Measurements from ENCODE around the gene OR8B12.
"Not testable (repeated sequence)": the region's sequence is repeated elsewhere in the genome, so short reads cannot be mapped to it uniquely, and the experiment has no call there.

OR8B12 gene

GRCh38 chr11:124518989-124519451, 24.4 kb downstream of the OR8B12 start:
- H4K20me1 ChIP-seq (ENCODE audit: insufficient read depth, low read length) = no peaks in the 10 kb centered on the region
- no peak overlapping the region for H2AFZ ChIP-seq (ENCODE audit: low read length)
- no peak overlapping the region for H3K27ac ChIP-seq (ENCODE audit: low read depth, low read length, poor library complexity, severe bottlenecking)
- no peaks in the 10 kb centered on the region for H3K4me1 ChIP-seq (ENCODE audit: insufficient read depth, low read length, severe bottlenecking)
- H3K4me2 ChIP-seq (ENCODE audit: low read length) = no peak overlapping the region
- TF ChIP-seq EZH2 (IDR thresholded peaks at IDR 0.05; ENCODE audit: borderline replicate concordance, low read length) = no peak
- TF ChIP-seq, protein P1, sequence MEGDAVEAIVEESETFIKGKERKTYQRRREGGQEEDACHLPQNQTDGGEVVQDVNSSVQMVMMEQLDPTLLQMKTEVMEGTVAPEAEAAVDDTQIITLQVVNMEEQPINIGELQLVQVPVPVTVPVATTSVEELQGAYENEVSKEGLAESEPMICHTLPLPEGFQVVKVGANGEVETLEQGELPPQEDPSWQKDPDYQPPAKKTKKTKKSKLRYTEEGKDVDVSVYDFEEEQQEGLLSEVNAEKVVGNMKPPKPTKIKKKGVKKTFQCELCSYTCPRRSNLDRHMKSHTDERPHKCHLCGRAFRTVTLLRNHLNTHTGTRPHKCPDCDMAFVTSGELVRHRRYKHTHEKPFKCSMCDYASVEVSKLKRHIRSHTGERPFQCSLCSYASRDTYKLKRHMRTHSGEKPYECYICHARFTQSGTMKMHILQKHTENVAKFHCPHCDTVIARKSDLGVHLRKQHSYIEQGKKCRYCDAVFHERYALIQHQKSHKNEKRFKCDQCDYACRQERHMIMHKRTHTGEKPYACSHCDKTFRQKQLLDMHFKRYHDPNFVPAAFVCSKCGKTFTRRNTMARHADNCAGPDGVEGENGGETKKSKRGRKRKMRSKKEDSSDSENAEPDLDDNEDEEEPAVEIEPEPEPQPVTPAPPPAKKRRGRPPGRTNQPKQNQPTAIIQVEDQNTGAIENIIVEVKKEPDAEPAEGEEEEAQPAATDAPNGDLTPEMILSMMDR (IDR thresholded peaks at IDR 0.05; ENCODE audit: low read length) = no peak
- H3K9me2 ChIP-seq (ENCODE audit: low read depth, low read length) = no peaks in the 10 kb centered on the region
- no peaks in the 10 kb centered on the region for H3K79me2 ChIP-seq (ENCODE audit: insufficient read depth, low read length)
- H3K9me3 ChIP-seq (ENCODE audit: low read length) = no peaks in the 10 kb centered on the region
- H3K27me3 ChIP-seq (ENCODE audit: insufficient read depth, low read length) = no peaks in the 10 kb centered on the region
- H3K4me3 ChIP-seq (ENCODE audit: low read depth, low read length, poor library complexity, severe bottlenecking) = no peak overlapping the region
- no peaks in the 10 kb centered on the region for H3F3A ChIP-seq (ENCODE audit: insufficient read depth, low read length)
- H3K9ac ChIP-seq (ENCODE audit: low read length) = no peak overlapping the region
- H3K36me3 ChIP-seq (ENCODE audit: insufficient read depth, low read length) = no peaks in the 10 kb centered on the region

- Histone ChIP-seq H3K27me3 (ENCODE audit: insufficient read depth, low read length) (no peaks in the 10 kb centered on the region), H3K9me2 (ENCODE audit: low read depth, low read length) (no peaks in the 10 kb centered on the region), H2AFZ (ENCODE audit: low read length) (no peak overlapping the region), H3K4me3 (ENCODE audit: low read depth, low read length, poor library complexity, severe bottlenecking) (no peak overlapping the region), H3F3A (ENCODE audit: insufficient read depth, low read length) (no peaks in the 10 kb centered on the region), H3K9me3 (ENCODE audit: low read length) (no peaks in the 10 kb centered on the region), H3K27ac (ENCODE audit: low read depth, low read length, poor library complexity, severe bottlenecking) (no peak overlapping the region), H4K20me1 (ENCODE audit: insufficient read depth, low read length) (no peaks in the 10 kb centered on the region), H3K36me3 (ENCODE audit: insufficient read depth, low read length) (no peaks in the 10 kb centered on the region), H3K4me1 (ENCODE audit: insufficient read depth, low read length, severe bottlenecking) (no peaks in the 10 kb centered on the region), H3K4me2 (ENCODE audit: low read length) (no peak overlapping the region), H3K9ac (ENCODE audit: low read length) (no peak overlapping the region), H3K79me2 (ENCODE audit: insufficient read depth, low read length) (no peaks in the 10 kb centered on the region)
- TF ChIP-seq, protein P1 (IDR thresholded peaks at IDR 0.05; ENCODE audit: low read length) = no peak
- TF ChIP-seq EZH2 (IDR thresholded peaks at IDR 0.05; ENCODE audit: borderline replicate concordance, low read length) = no peak
These were observed 26.1 kb downstream of the OR8B12 start for GRCh38 chr11:124517314-124517713.

DNA sequence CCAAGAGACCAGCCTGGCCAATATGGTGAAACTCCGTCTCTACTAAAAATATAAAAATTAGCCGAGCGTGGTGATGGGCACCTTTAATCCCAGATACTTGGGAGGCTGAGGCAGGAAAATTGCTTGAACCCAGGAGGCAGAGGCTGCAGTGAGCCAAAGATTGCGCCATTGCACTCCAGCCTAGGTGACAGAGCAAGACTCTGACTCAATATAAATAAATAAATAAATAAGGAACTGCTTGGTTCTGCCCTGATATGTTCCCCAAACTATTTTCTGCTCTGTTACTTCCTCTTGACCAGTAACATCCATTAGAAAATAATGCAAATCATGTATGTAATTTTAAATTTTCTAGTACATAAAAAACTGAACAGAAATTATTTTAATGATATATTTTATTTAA, 28.8 kb downstream of the OR8B12 start:
- H2AFZ ChIP-seq (ENCODE audit: low read length); H3K27ac ChIP-seq (ENCODE audit: low read depth, low read length, poor library complexity, severe bottlenecking); H3K27me3 ChIP-seq (ENCODE audit: insufficient read depth, low read length); H3K4me3 ChIP-seq (ENCODE audit: low read depth, low read length, poor library complexity, severe bottlenecking); H3K36me3 ChIP-seq (ENCODE audit: insufficient read depth, low read length); H3K9ac ChIP-seq (ENCODE audit: low read length); H3K4me2 ChIP-seq (ENCODE audit: low read length); H3F3A ChIP-seq (ENCODE audit: insufficient read depth, low read length); H3K9me3 ChIP-seq (ENCODE audit: low read length); H4K20me1 ChIP-seq (ENCODE audit: insufficient read depth, low read length); H3K79me2 ChIP-seq (ENCODE audit: insufficient read depth, low read length); H3K4me1 ChIP-seq (ENCODE audit: insufficient read depth, low read length, severe bottlenecking); H3K9me2 ChIP-seq (ENCODE audit: low read depth, low read length): not testable (repeated sequence)

- Histone ChIP-seq H3K9me3 (ENCODE audit: low read length) (no peaks in the 10 kb centered on the region), H3K27ac (ENCODE audit: low read depth, low read length, poor library complexity, severe bottlenecking) (no peak overlapping the region), H3K9ac (ENCODE audit: low read length) (no peak overlapping the region), H3K4me1 (ENCODE audit: insufficient read depth, low read length, severe bottlenecking) (no peaks in the 10 kb centered on the region), H3K79me2 (ENCODE audit: insufficient read depth, low read length) (no peaks in the 10 kb centered on the region), H3K4me2 (ENCODE audit: low read length) (no peak overlapping the region), H4K20me1 (ENCODE audit: insufficient read depth, low read length) (no peaks in the 10 kb centered on the region), H3K36me3 (ENCODE audit: insufficient read depth, low read length) (no peaks in the 10 kb centered on the region), H3K4me3 (ENCODE audit: low read depth, low read length, poor library complexity, severe bottlenecking) (no peak overlapping the region), H2AFZ (ENCODE audit: low read length) (no peak overlapping the region), H3K27me3 (ENCODE audit: insufficient read depth, low read length) (no peaks in the 10 kb centered on the region), H3K9me2 (ENCODE audit: low read depth, low read length) (no peaks in the 10 kb centered on the region), H3F3A (ENCODE audit: insufficient read depth, low read length) (no peaks in the 10 kb centered on the region)
- TF ChIP-seq, protein P1 (IDR thresholded peaks at IDR 0.05; ENCODE audit: low read length) = no peak
- no peak for TF ChIP-seq EZH2 (IDR thresholded peaks at IDR 0.05; ENCODE audit: borderline replicate concordance, low read length)
These were observed 29.3 kb downstream of the OR8B12 start for GRCh38 chr11:124514131-124514530.
